ENCODE data around the gene KCNK2. TPM values are rescaled to one million over a fixed set of nuclear protein-coding genes. Genes with fewer than 3 reads are reported as not detected.

Gene KCNK2
- total and polyA plus RNA-seq, 2 of the 4 experiments (the other 2 are of a cell fraction), result 45.9 to 86.9 TPM

DNA sequence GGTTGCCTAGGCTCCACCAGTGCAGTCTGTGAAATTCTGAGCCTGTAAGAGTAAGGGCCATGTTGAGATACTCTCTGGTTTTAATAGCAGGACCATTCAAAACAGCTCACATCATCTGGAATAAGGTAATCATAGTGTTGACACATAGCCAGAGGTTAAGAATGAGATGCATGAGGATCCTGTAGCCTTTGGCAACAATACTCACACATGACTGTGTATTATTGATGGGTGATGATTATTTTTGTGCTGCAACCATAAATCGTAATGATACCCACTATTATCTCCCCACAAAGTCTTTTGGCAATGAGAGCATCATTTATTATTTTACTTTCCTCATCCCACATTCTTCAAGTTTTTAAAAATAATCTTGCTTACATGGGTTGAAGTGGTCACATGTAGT lies 35.5 kb downstream of the KCNK2 start:
- no peak overlapping the region for H3K4me3 ChIP-seq (ENCODE audit: insufficient read depth, low read depth, low read length)
- peaks cover 5% of the 10 kb centered on the region; the same call in 1 of the 2 replicates for H4K20me1 ChIP-seq (ENCODE audit: insufficient read depth, low read length)
- no peaks in the 10 kb centered on the region for H3K9me3 ChIP-seq (ENCODE audit: control insufficient read depth, insufficient read depth, low read length)
- no peak overlapping the region for H2BK5ac ChIP-seq (ENCODE audit: low read depth, low read length, poor library complexity, severe bottlenecking)
- dilution Hi-C loops (cut with HindIII; ENCODE audit: low sequenced_read_pairs, unreplicated experiment), result no loop called here
- H2BK15ac ChIP-seq (ENCODE audit: low read depth, low read length), result no peak overlapping the region
- WGBS, 2 experiments (ENCODE audit: extremely low coverage in 2 of 2, insufficient read length in 1 of 2), result no CpG with 5 or more reads among the region's 1 CpG
- H2AK5ac ChIP-seq (ENCODE audit: low read depth, low read length), result no peak overlapping the region
- intact Hi-C loops (cut with micrococcal nuclease), result no loop called here
- no peak overlapping the region for H2AK9ac ChIP-seq (replicated peaks; ENCODE audit: low read depth, low read length, poor library complexity)
- CTCF ChIA-PET, result no interaction called here
- no peak overlapping the region for H3K23ac ChIP-seq (ENCODE audit: low read depth, low read length)
- in situ Hi-C loops (cut with MboI; ENCODE audit: low sequenced_read_pairs), result no loop called here
- no peak overlapping the region for H3K14ac ChIP-seq (replicated peaks; ENCODE audit: low read depth, low read length)
- no peak for DNase-seq
- H3K27ac ChIP-seq (ENCODE audit: insufficient read depth, low read length), result no peak overlapping the region
- peaks cover 3% of the 10 kb centered on the region; the same call in 1 of the 2 replicates for H3K9me1 ChIP-seq (ENCODE audit: insufficient read depth, low read length)
- no TSS peak for BruUV-seq (replicated peaks)
- H2BK120ac ChIP-seq (ENCODE audit: low read depth, low read length), result no peak overlapping the region
- H3K4ac ChIP-seq (ENCODE audit: low read depth, low read length), result no peak overlapping the region
- no peak overlapping the region for H2BK20ac ChIP-seq (ENCODE audit: low read depth, low read length)
- no peak overlapping the region for H4K91ac ChIP-seq (ENCODE audit: insufficient read depth, low read depth, low read length)
- no peak overlapping the region for H3K18ac ChIP-seq (ENCODE audit: low read depth, low read length)
- H4K8ac ChIP-seq (ENCODE audit: low read depth in 2 of 2, low read length in 2 of 2), result no peak overlapping the region
- H2AFZ ChIP-seq (replicated peaks; ENCODE audit: low read length, poor library complexity), result no peak overlapping the region
- no peak overlapping the region for H3K56ac ChIP-seq (ENCODE audit: extremely low read depth, insufficient read depth, low read length)
- no peaks in the 10 kb centered on the region; a peak in 1 of 4 replicates for H3K79me1 ChIP-seq (ENCODE audit: low read depth in 1 of 2, low read length in 2 of 2)
- no peak overlapping the region for H4K5ac ChIP-seq (ENCODE audit: low read depth, low read length)
- no peak overlapping the region for H3K9ac ChIP-seq (ENCODE audit: low read depth, low read length)
- H3K36me3 ChIP-seq (ENCODE audit: control insufficient read depth, insufficient read depth, low read length), result no peaks in the 10 kb centered on the region
- ATAC-seq (ENCODE audit: low read depth), result no peak
- no peak for TF ChIP-seq RAD21 (IDR thresholded peaks at IDR 0.05; ENCODE audit: low read length)
- TF ChIP-seq, protein P1, sequence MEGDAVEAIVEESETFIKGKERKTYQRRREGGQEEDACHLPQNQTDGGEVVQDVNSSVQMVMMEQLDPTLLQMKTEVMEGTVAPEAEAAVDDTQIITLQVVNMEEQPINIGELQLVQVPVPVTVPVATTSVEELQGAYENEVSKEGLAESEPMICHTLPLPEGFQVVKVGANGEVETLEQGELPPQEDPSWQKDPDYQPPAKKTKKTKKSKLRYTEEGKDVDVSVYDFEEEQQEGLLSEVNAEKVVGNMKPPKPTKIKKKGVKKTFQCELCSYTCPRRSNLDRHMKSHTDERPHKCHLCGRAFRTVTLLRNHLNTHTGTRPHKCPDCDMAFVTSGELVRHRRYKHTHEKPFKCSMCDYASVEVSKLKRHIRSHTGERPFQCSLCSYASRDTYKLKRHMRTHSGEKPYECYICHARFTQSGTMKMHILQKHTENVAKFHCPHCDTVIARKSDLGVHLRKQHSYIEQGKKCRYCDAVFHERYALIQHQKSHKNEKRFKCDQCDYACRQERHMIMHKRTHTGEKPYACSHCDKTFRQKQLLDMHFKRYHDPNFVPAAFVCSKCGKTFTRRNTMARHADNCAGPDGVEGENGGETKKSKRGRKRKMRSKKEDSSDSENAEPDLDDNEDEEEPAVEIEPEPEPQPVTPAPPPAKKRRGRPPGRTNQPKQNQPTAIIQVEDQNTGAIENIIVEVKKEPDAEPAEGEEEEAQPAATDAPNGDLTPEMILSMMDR (conservative IDR thresholded peaks at IDR 0.05; ENCODE audit: low read depth, low read length), result no peak
- no peak for TF ChIP-seq SMC3 (IDR thresholded peaks at IDR 0.05; ENCODE audit: low read depth, low read length)
- TF ChIP-seq MXI1 (IDR thresholded peaks at IDR 0.05; ENCODE audit: borderline replicate concordance, low read depth, low read length), result no peak
- TF ChIP-seq CEBPB (IDR thresholded peaks at IDR 0.05; ENCODE audit: low read depth, low read length), result no peak
- TF ChIP-seq FOS (IDR thresholded peaks at IDR 0.05; ENCODE audit: low read depth, low read length), result no peak
- TF ChIP-seq MAZ (IDR thresholded peaks at IDR 0.05; ENCODE audit: borderline replicate concordance, low read depth, low read length), result no peak
- TF ChIP-seq RCOR1 (IDR thresholded peaks at IDR 0.05; ENCODE audit: insufficient replicate concordance, low read length), result no peak
- TF ChIP-seq MAFK (IDR thresholded peaks at IDR 0.05; ENCODE audit: low read depth, low read length), result no peak
- no peak for TF ChIP-seq NFE2L2 (IDR thresholded peaks at IDR 0.05; ENCODE audit: low read depth, low read length)
- no peak for TF ChIP-seq POLR2A (IDR thresholded peaks at IDR 0.05; ENCODE audit: low read depth, low read length)
- TF ChIP-seq, protein P2, sequence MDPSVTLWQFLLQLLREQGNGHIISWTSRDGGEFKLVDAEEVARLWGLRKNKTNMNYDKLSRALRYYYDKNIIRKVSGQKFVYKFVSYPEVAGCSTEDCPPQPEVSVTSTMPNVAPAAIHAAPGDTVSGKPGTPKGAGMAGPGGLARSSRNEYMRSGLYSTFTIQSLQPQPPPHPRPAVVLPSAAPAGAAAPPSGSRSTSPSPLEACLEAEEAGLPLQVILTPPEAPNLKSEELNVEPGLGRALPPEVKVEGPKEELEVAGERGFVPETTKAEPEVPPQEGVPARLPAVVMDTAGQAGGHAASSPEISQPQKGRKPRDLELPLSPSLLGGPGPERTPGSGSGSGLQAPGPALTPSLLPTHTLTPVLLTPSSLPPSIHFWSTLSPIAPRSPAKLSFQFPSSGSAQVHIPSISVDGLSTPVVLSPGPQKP (IDR thresholded peaks at IDR 0.05; ENCODE audit: borderline replicate concordance, low read depth, low read length), result no peak
- H3K4me2 ChIP-seq (ENCODE audit: low read depth, low read length), result no peak overlapping the region
- no peaks in the 10 kb centered on the region for H3K4me1 ChIP-seq (ENCODE audit: control insufficient read depth, insufficient read depth, low read length)
- POLR2A ChIA-PET (ENCODE audit: unreplicated experiment), result no interaction called here
- H3K27me3 ChIP-seq (ENCODE audit: control insufficient read depth, insufficient read depth, low read length), result no peaks in the 10 kb centered on the region
